IMR-90 (cell line): ENCODE results near the gene PRAMEF17. TPM values are rescaled to one million over a fixed set of nuclear protein-coding genes. Genes with fewer than 3 reads are reported as not detected.
"Not testable (repeated sequence)": the region's sequence is repeated elsewhere in the genome, so short reads cannot be mapped to it uniquely, and the experiment has no call there.

Source experiments
- ATAC-seq: fragments of 200-7000 bp; cut with Tn5 transposase; 2 replicates; pipeline ENCODE4 v1.9.1; 2020; ENCODE audit warnings: low read depth, mild to moderate bottlenecking, moderate library complexity
- BruUV-seq: library from RNA; stranded (reverse); fragments of 400-500 nt; replicated peaks from 2 replicates; lab custom pipeline; 2021; lab: Mats Ljungman, UMichigan
- CTCF ChIA-PET: fragments of 300-600 bp; formaldehyde crosslinking; extraction: SDS; loops from one replicate; lab custom pipeline; 2021; ENCODE audit warnings: antibody characterized with exemption; lab: Yijun Ruan, JAX
- POLR2A ChIA-PET: fragments of 300-600 bp; sonication (Branson Sonifier 250); formaldehyde crosslinking; loops from one replicate; lab custom pipeline; 2022; ENCODE audit warnings: antibody characterized with exemption; ENCODE audit not compliant: unreplicated experiment; lab: Charles Lee
- DNase-seq: peaks from one replicate; pipeline ENCODE4 v3.0.0; 2013
- H2AFZ ChIP-seq: replicated peaks from 2 replicates; pipeline ENCODE3; 2013; ENCODE audit warnings: low read length, mild to moderate bottlenecking; ENCODE audit not compliant: poor library complexity
- H2AK5ac ChIP-seq: 2 replicates; pipeline ENCODE4 v1.6.1; 2013; ENCODE audit warnings: low read depth, low read length, inconsistent platforms
- H2AK9ac ChIP-seq: replicated peaks from 2 replicates; pipeline ENCODE3; 2013; ENCODE audit warnings: mild to moderate bottlenecking, low read depth, low read length, moderate library complexity; ENCODE audit not compliant: poor library complexity
- H2BK120ac ChIP-seq: 2 replicates; pipeline ENCODE4 v1.6.1; 2013; ENCODE audit warnings: low read depth, low read length, inconsistent platforms
- H2BK15ac ChIP-seq: 3 replicates; pipeline ENCODE4 v1.6.1; 2013; ENCODE audit warnings: low read depth, low read length, inconsistent platforms
- H2BK20ac ChIP-seq: 2 replicates; pipeline ENCODE4 v1.6.1; 2013; ENCODE audit warnings: low read depth, mild to moderate bottlenecking, inconsistent platforms, low read length, moderate library complexity
- H2BK5ac ChIP-seq: 2 replicates; pipeline ENCODE4 v1.6.1; 2013; ENCODE audit warnings: mild to moderate bottlenecking, low read depth, low read length, inconsistent platforms; ENCODE audit not compliant: poor library complexity, severe bottlenecking
- H3K14ac ChIP-seq: replicated peaks from 2 replicates; pipeline ENCODE4 v1.6.1; 2013; ENCODE audit warnings: low read depth, low read length, inconsistent platforms
- H3K18ac ChIP-seq: 2 replicates; pipeline ENCODE4 v1.6.1; 2013; ENCODE audit warnings: low read depth, low read length, control low read depth
- H3K23ac ChIP-seq: 2 replicates; pipeline ENCODE4 v1.6.1; 2013; ENCODE audit warnings: low read depth, low read length, inconsistent platforms
- H3K27ac ChIP-seq: 2 replicates; pipeline ENCODE4 v1.5.1; 2013; ENCODE audit warnings: mild to moderate bottlenecking, control low read depth, low read length; ENCODE audit not compliant: insufficient read depth
- H3K27me3 ChIP-seq: 2 replicates; pipeline ENCODE4 v1.6.1; 2013; ENCODE audit warnings: low read length; ENCODE audit not compliant: control insufficient read depth, insufficient read depth
- H3K36me3 ChIP-seq: 2 replicates; pipeline ENCODE4 v1.6.1; 2013; ENCODE audit warnings: low read length, mixed read lengths; ENCODE audit not compliant: control insufficient read depth, insufficient read depth
- H3K4ac ChIP-seq: 2 replicates; pipeline ENCODE4 v1.6.1; 2013; ENCODE audit warnings: low read depth, low read length, inconsistent platforms
- H3K4me1 ChIP-seq: 2 replicates; pipeline ENCODE4 v1.6.1; 2013; ENCODE audit warnings: low read length, mixed read lengths; ENCODE audit not compliant: control insufficient read depth, insufficient read depth
- H3K4me2 ChIP-seq: 2 replicates; pipeline ENCODE4 v1.6.1; 2013; ENCODE audit warnings: low read depth, mild to moderate bottlenecking, control low read depth, low read length, moderate library complexity
- H3K4me3 ChIP-seq: 2 replicates; pipeline ENCODE4 v1.5.1; 2013; ENCODE audit warnings: low read depth, mild to moderate bottlenecking, control low read depth, low read length, moderate library complexity; ENCODE audit not compliant: insufficient read depth
- H3K56ac ChIP-seq: 2 replicates; pipeline ENCODE4 v1.6.1; 2013; ENCODE audit warnings: low read length, inconsistent platforms; ENCODE audit not compliant: insufficient read depth; ENCODE audit errors: extremely low read depth
- H3K79me1 ChIP-seq, 2 experiments: 2 replicates each; pipeline ENCODE4 v1.6.1; 2013; ENCODE audit warnings: low read length in 2 of 2, inconsistent platforms in 1 of 2, low read depth in 1 of 2
- H3K9ac ChIP-seq: 2 replicates; pipeline ENCODE4 v1.6.1; 2013; ENCODE audit warnings: low read depth, low read length, control low read depth
- H3K9me1 ChIP-seq: 2 replicates; pipeline ENCODE4 v1.6.1; 2013; ENCODE audit warnings: low read length, inconsistent platforms; ENCODE audit not compliant: insufficient read depth
- H3K9me3 ChIP-seq: 2 replicates; pipeline ENCODE4 v1.6.1; 2013; ENCODE audit warnings: low read length; ENCODE audit not compliant: control insufficient read depth, insufficient read depth
- H4K20me1 ChIP-seq: 2 replicates; pipeline ENCODE4 v1.6.1; 2013; ENCODE audit warnings: low read length, inconsistent platforms; ENCODE audit not compliant: insufficient read depth
- H4K5ac ChIP-seq: 2 replicates; pipeline ENCODE4 v1.6.1; 2013; ENCODE audit warnings: mild to moderate bottlenecking, low read depth, low read length, control low read depth
- H4K8ac ChIP-seq, 2 experiments: 2 replicates each; pipeline ENCODE4 v1.6.1; 2013; ENCODE audit warnings: low read depth in 2 of 2, low read length in 2 of 2, control low read depth in 1 of 2, inconsistent platforms in 1 of 2
- H4K91ac ChIP-seq: 2 replicates; pipeline ENCODE4 v1.6.1; 2013; ENCODE audit warnings: low read depth, low read length, inconsistent platforms; ENCODE audit not compliant: insufficient read depth
- WGBS, 2 experiments: methylation state at CpG; one replicate each; pipeline versions ENCODE4 v1.1.5 to v1.1.7; 2013; ENCODE audit warnings: missing lambda C conversion rate in 2 of 2; ENCODE audit not compliant: insufficient read length in 1 of 2; ENCODE audit errors: extremely low coverage in 2 of 2; 5-methylcytosine and 5-hydroxymethylcytosine counted together
- dilution Hi-C: fragments of 300-500 bp; cut with HindIII; formaldehyde crosslinking; loops from one replicate; pipeline ENCODE4 v1.14.3; 2018; ENCODE audit warnings: low sequenced_read_pairs; ENCODE audit not compliant: unreplicated experiment
- in situ Hi-C: fragments of 300-500 bp; cut with MboI; formaldehyde crosslinking; loops from 3 replicates; pipeline ENCODE4 v1.14.3; 2019; ENCODE audit warnings: low sequenced_read_pairs, inconsistent platforms, mixed read lengths
- intact Hi-C: fragments of 100-400 bp; cut with micrococcal nuclease; formaldehyde crosslinking; loops from 2 replicates; pipeline ENCODE4 v1.10.0; 2022
- polyA plus RNA-seq, 3 experiments: library from polyadenylated mRNA; depleted of rRNA; stranded (reverse); fragments of >200 nt; gene quantifications; 2 replicates each; pipeline ENCODE4 v1.2.3, GENCODE V29; 2012; ENCODE audit warnings: low replicate concordance in 1 of 3
- total RNA-seq: library from RNA; depleted of rRNA; stranded (reverse); fragments of >200 nt; gene quantifications from 2 replicates; pipeline ENCODE4 v1.2.3, GENCODE V29; 2012; rRNA removed

The PRAMEF17 gene
- total and polyA plus RNA-seq, 2 of the 4 experiments (the other 2 are of a cell fraction) = not detected

- H2AFZ ChIP-seq, H4K8ac ChIP-seq, H3K79me1 ChIP-seq, ATAC-seq, H2BK15ac ChIP-seq, H3K14ac ChIP-seq, H3K4ac ChIP-seq, DNase-seq, intact Hi-C loops, H3K4me3 ChIP-seq, H3K27ac ChIP-seq, H2BK120ac ChIP-seq, BruUV-seq, H3K36me3 ChIP-seq, H3K18ac ChIP-seq, H3K4me1 ChIP-seq, H4K5ac ChIP-seq, POLR2A ChIA-PET, H3K23ac ChIP-seq, H2AK5ac ChIP-seq, H3K9me1 ChIP-seq, H3K4me2 ChIP-seq, H3K27me3 ChIP-seq, CTCF ChIA-PET, H3K56ac ChIP-seq, H2BK5ac ChIP-seq, H2AK9ac ChIP-seq, in situ Hi-C loops, H2BK20ac ChIP-seq, H4K91ac ChIP-seq, H3K9ac ChIP-seq, H4K20me1 ChIP-seq, dilution Hi-C loops: not testable (repeated sequence)
- peaks cover 22% of the 10 kb centered on the region for H3K9me3 ChIP-seq
- WGBS, 2 experiments = 85% methylated on average over 16 of the region's 49 CpGs; no CpG with 5 or more reads in 1 of the 2 experiments
These were observed 49.8 kb downstream of the PRAMEF17 start for GRCh38 chr1:13439104-13439783.

Other genes starting within 250 kb of the PRAMEF17 start
- not detected in 2 replicates for gene PRAMEF26, start 233.6 kb upstream of the PRAMEF17 start, total RNA-seq
- gene PRAMEF26, start 233.6 kb upstream of the PRAMEF17 start, polyA plus RNA-seq (2012; rRNA removed) = not detected in 2 replicates
- not detected in 2 replicates for gene HNRNPCL4, start 224.0 kb upstream of the PRAMEF17 start, total RNA-seq
- gene HNRNPCL4, start 224.0 kb upstream of the PRAMEF17 start, polyA plus RNA-seq (2012; rRNA removed) = not detected in 2 replicates
- not detected in 2 replicates for gene PRAMEF9, start 217.8 kb upstream of the PRAMEF17 start, total RNA-seq
- not detected in 2 replicates for gene PRAMEF9, start 217.8 kb upstream of the PRAMEF17 start, polyA plus RNA-seq (2012; rRNA removed)
- gene PRAMEF13, start 188.2 kb upstream of the PRAMEF17 start, total RNA-seq = not detected in 2 replicates
- gene PRAMEF13, start 188.2 kb upstream of the PRAMEF17 start, polyA plus RNA-seq (2012; rRNA removed) = not detected in 2 replicates
- not detected in 2 replicates for gene PRAMEF18, start 163.5 kb upstream of the PRAMEF17 start, total RNA-seq
- not detected in 2 replicates for gene PRAMEF18, start 163.5 kb upstream of the PRAMEF17 start, polyA plus RNA-seq (2012; rRNA removed)
- not detected in 2 replicates for gene PRAMEF5, start 135.4 kb upstream of the PRAMEF17 start, total RNA-seq
- not detected in 2 replicates for gene PRAMEF5, start 135.4 kb upstream of the PRAMEF17 start, polyA plus RNA-seq (2012; rRNA removed)
- gene PRAMEF8, start 104.5 kb upstream of the PRAMEF17 start, total RNA-seq = not detected in 2 replicates
- gene PRAMEF8, start 104.5 kb upstream of the PRAMEF17 start, polyA plus RNA-seq (2012; rRNA removed) = not detected in 2 replicates
- not detected in 2 replicates for gene PRAMEF33, start 86.1 kb upstream of the PRAMEF17 start, total RNA-seq
- not detected in 2 replicates for gene PRAMEF33, start 86.1 kb upstream of the PRAMEF17 start, polyA plus RNA-seq (2012; rRNA removed)
- gene PRAMEF15, start 74.1 kb upstream of the PRAMEF17 start, total RNA-seq = not detected in 2 replicates
- gene PRAMEF15, start 74.1 kb upstream of the PRAMEF17 start, polyA plus RNA-seq (2012; rRNA removed) = not detected in 2 replicates
- gene PRAMEF14, start 42.5 kb upstream of the PRAMEF17 start, total RNA-seq = not detected in 2 replicates
- gene PRAMEF14, start 42.5 kb upstream of the PRAMEF17 start, polyA plus RNA-seq (2012; rRNA removed) = not detected in 2 replicates
- gene PRAMEF19, start 17.7 kb upstream of the PRAMEF17 start, total RNA-seq = not detected in 2 replicates
- not detected in 2 replicates for gene PRAMEF19, start 17.7 kb upstream of the PRAMEF17 start, polyA plus RNA-seq (2012; rRNA removed)
- gene PRAMEF20, start 20.8 kb downstream of the PRAMEF17 start, total RNA-seq = not detected in 2 replicates
- gene PRAMEF20, start 20.8 kb downstream of the PRAMEF17 start, polyA plus RNA-seq (2012; rRNA removed) = not detected in 2 replicates
- gene LRRC38, start 124.4 kb downstream of the PRAMEF17 start, total RNA-seq = not detected in 2 replicates
- not detected in 2 replicates for gene LRRC38, start 124.4 kb downstream of the PRAMEF17 start, polyA plus RNA-seq (2012; rRNA removed)
- gene PDPN, start 194.2 kb downstream of the PRAMEF17 start, total RNA-seq = not detected in 2 replicates
- 0.16 and 0.31 TPM in 2 replicates for gene PDPN, start 194.2 kb downstream of the PRAMEF17 start, polyA plus RNA-seq (2012; rRNA removed)